Large intestine (tissue), 3 donors: Measurements from ENCODE around the gene OLFML1. TPM values are rescaled to one million over a fixed set of nuclear protein-coding genes. Genes with fewer than 3 reads are reported as not detected.

Experiments
- DNase-seq, 2 donors: peaks; one replicate each; pipeline versions ENCODE4 v3.0.0 to v3.0.0-alpha.2; 2013
- H3K27ac ChIP-seq: one replicate; pipeline ENCODE4 v1.5.1; 2013; ENCODE audit warnings: low read length
- H3K27me3 ChIP-seq: 2 replicates; pipeline ENCODE4 v1.6.1; 2013; ENCODE audit warnings: low read length; ENCODE audit not compliant: control insufficient read depth, insufficient read depth
- H3K36me3 ChIP-seq: 2 replicates; pipeline ENCODE4 v1.6.1; 2013; ENCODE audit warnings: low read length; ENCODE audit not compliant: control insufficient read depth, insufficient read depth
- H3K4me1 ChIP-seq: one replicate; pipeline ENCODE4 v1.6.1; 2013; ENCODE audit warnings: low read length; ENCODE audit not compliant: control insufficient read depth, insufficient read depth
- H3K4me3 ChIP-seq: one replicate; pipeline ENCODE4 v1.5.1; 2013; ENCODE audit warnings: low read length
- H3K9me3 ChIP-seq: one replicate; pipeline ENCODE4 v1.6.1; 2013; ENCODE audit warnings: mild to moderate bottlenecking, low read depth, low read length, moderate library complexity; ENCODE audit not compliant: control insufficient read depth
- WGBS: methylation state at CpG from one replicate; pipeline ENCODE4 v1.1.5; 2013; ENCODE audit warnings: low lambda C conversion rate; ENCODE audit not compliant: insufficient coverage; 5-methylcytosine and 5-hydroxymethylcytosine counted together
- polyA plus RNA-seq: library from polyadenylated mRNA; unstranded; fragments of 120-200 nt; gene quantifications from one replicate; pipeline ENCODE4 v1.2.1, GENCODE V29; 2013

The OLFML1 gene
- polyA plus RNA-seq, 1 donor = 15.4 TPM

GRCh38 chr11:7471071-7471470 lies 14.2 kb upstream of the OLFML1 start:
- no peak for DNase-seq
- peaks cover 2% of the 10 kb centered on the region for H3K9me3 ChIP-seq
- H3K4me3 ChIP-seq = no peak overlapping the region
- 100% methylated on average over 1 of the region's 7 CpGs for WGBS
- H3K27ac ChIP-seq = no peak overlapping the region
- H3K4me1 ChIP-seq = no peaks in the 10 kb centered on the region
- no peaks in the 10 kb centered on the region for H3K36me3 ChIP-seq
- no peaks in the 10 kb centered on the region for H3K27me3 ChIP-seq

GRCh38 chr11:7473717-7474116 lies 11.6 kb upstream of the OLFML1 start:
- DNase-seq = no peak
- Histone ChIP-seq H3K4me3 (no peak overlapping the region), H3K9me3 (peaks cover 2% of the 10 kb centered on the region), H3K4me1 (no peaks in the 10 kb centered on the region), H3K27ac (no peak overlapping the region), H3K27me3 (no peaks in the 10 kb centered on the region), H3K36me3 (no peaks in the 10 kb centered on the region)
- no CpG with 5 or more reads among the region's 1 CpG for WGBS

- no peaks in the 10 kb centered on the region for H3K27me3 ChIP-seq
- no peaks in the 10 kb centered on the region for H3K4me1 ChIP-seq
- DNase-seq = no peak
- no peak overlapping the region for H3K4me3 ChIP-seq
- no peaks in the 10 kb centered on the region for H3K9me3 ChIP-seq
- H3K27ac ChIP-seq = no peak overlapping the region
- H3K36me3 ChIP-seq = no peaks in the 10 kb centered on the region
- WGBS = no CpG with 5 or more reads among the region's 2 CpGs
Measured at GRCh38 chr11:7480113-7480512, 5.2 kb upstream of the OLFML1 start.

- H3K4me1 ChIP-seq = no peaks in the 10 kb centered on the region
- 86% methylated on average over 1 of the region's 3 CpGs for whole genome bisulfite sequencing
- H3K27ac ChIP-seq = no peak overlapping the region
Measured at GRCh38 chr11:7484131-7484530, 1.2 kb upstream of the OLFML1 start.

GRCh38 chr11:7484645-7485044 lies 661 bp upstream of the OLFML1 start:
- Histone ChIP-seq H3K36me3 (no peaks in the 10 kb centered on the region), H3K4me1 (no peaks in the 10 kb centered on the region), H3K27ac (no peak overlapping the region), H3K9me3 (no peaks in the 10 kb centered on the region), H3K27me3 (no peaks in the 10 kb centered on the region), H3K4me3 (no peak overlapping the region)
- no peak for DNase-seq
- 86% methylated on average over 2 of the region's 3 CpGs for WGBS

More at GRCh38 chr11:7484131-7484530, 1.2 kb upstream of the OLFML1 start:
- DNase-seq = no peak
- Histone ChIP-seq H3K36me3 (no peaks in the 10 kb centered on the region), H3K9me3 (no peaks in the 10 kb centered on the region), H3K27me3 (no peaks in the 10 kb centered on the region), H3K4me3 (no peak overlapping the region)

- DNase-seq = no peak
- peaks cover 2% of the 10 kb centered on the region for H3K4me1 ChIP-seq
- no peak overlapping the region for H3K27ac ChIP-seq
- H3K4me3 ChIP-seq = peak overlapping the region; percentile 36
- H3K27me3 ChIP-seq = no peaks in the 10 kb centered on the region
- H3K36me3 ChIP-seq = no peaks in the 10 kb centered on the region
- H3K9me3 ChIP-seq = no peaks in the 10 kb centered on the region
- WGBS = 60% methylated on average over 1 of the region's 2 CpGs
Measured at GRCh38 chr11:7486098-7486780, 933 bp downstream of the OLFML1 start.

- Histone ChIP-seq H3K9me3 (no peaks in the 10 kb centered on the region), H3K4me3 (peak overlapping the region; percentile 9), H3K27ac (no peak overlapping the region), H3K4me1 (peaks cover 6% of the 10 kb centered on the region), H3K36me3 (no peaks in the 10 kb centered on the region), H3K27me3 (no peaks in the 10 kb centered on the region)
- WGBS = no CpG with 5 or more reads among the region's 6 CpGs
- DNase-seq = no peak
Measured at GRCh38 chr11:7486781-7487140, 1.5 kb downstream of the OLFML1 start.

GRCh38 chr11:7487360-7487759 lies 2.1 kb downstream of the OLFML1 start:
- H3K36me3 ChIP-seq = no peaks in the 10 kb centered on the region
- DNase-seq = no peak
- H3K4me1 ChIP-seq = peaks cover 6% of the 10 kb centered on the region
- H3K4me3 ChIP-seq = no peak overlapping the region
- H3K27me3 ChIP-seq = no peaks in the 10 kb centered on the region
- no peak overlapping the region for H3K27ac ChIP-seq
- 58% methylated on average over 2 of the region's 2 CpGs for WGBS
- H3K9me3 ChIP-seq = no peaks in the 10 kb centered on the region

GRCh38 chr11:7488681-7489080 lies 3.4 kb downstream of the OLFML1 start:
- peaks cover 6% of the 10 kb centered on the region for H3K4me1 ChIP-seq
- H3K27ac ChIP-seq = no peak overlapping the region
- DNase-seq = no peak
- 80% methylated on average over 1 of the region's 1 CpG for WGBS
- H3K4me3 ChIP-seq = no peak overlapping the region
- no peaks in the 10 kb centered on the region for H3K36me3 ChIP-seq
- H3K27me3 ChIP-seq = no peaks in the 10 kb centered on the region
- H3K9me3 ChIP-seq = no peaks in the 10 kb centered on the region

- no peak overlapping the region for H3K27ac ChIP-seq
- WGBS = 100% methylated on average over 1 of the region's 2 CpGs
- H3K36me3 ChIP-seq = peaks cover under 1% of the 10 kb centered on the region
- peaks cover 8% of the 10 kb centered on the region for H3K4me1 ChIP-seq
- H3K27me3 ChIP-seq = no peaks in the 10 kb centered on the region
- H3K9me3 ChIP-seq = no peaks in the 10 kb centered on the region
- DNase-seq = no peak
- H3K4me3 ChIP-seq = no peak overlapping the region
Measured at GRCh38 chr11:7489376-7489775, 4.1 kb downstream of the OLFML1 start.

- Histone ChIP-seq H3K4me3 (no peak overlapping the region), H3K27me3 (no peaks in the 10 kb centered on the region), H3K36me3 (peaks cover 3% of the 10 kb centered on the region), H3K4me1 (peaks cover 15% of the 10 kb centered on the region), H3K27ac (no peak overlapping the region), H3K9me3 (no peaks in the 10 kb centered on the region)
- no peak for DNase-seq
- WGBS = no CpG with 5 or more reads among the region's 4 CpGs
Measured at GRCh38 chr11:7490054-7490453, 4.7 kb downstream of the OLFML1 start.
